ENCODE data around the gene RXRA. TPM values are rescaled to one million over a fixed set of nuclear protein-coding genes. Genes with fewer than 3 reads are reported as not detected.

RXRA gene
- total RNA-seq, 2 donors from 2014 or later: 68.2 to 72.0 TPM

DNA sequence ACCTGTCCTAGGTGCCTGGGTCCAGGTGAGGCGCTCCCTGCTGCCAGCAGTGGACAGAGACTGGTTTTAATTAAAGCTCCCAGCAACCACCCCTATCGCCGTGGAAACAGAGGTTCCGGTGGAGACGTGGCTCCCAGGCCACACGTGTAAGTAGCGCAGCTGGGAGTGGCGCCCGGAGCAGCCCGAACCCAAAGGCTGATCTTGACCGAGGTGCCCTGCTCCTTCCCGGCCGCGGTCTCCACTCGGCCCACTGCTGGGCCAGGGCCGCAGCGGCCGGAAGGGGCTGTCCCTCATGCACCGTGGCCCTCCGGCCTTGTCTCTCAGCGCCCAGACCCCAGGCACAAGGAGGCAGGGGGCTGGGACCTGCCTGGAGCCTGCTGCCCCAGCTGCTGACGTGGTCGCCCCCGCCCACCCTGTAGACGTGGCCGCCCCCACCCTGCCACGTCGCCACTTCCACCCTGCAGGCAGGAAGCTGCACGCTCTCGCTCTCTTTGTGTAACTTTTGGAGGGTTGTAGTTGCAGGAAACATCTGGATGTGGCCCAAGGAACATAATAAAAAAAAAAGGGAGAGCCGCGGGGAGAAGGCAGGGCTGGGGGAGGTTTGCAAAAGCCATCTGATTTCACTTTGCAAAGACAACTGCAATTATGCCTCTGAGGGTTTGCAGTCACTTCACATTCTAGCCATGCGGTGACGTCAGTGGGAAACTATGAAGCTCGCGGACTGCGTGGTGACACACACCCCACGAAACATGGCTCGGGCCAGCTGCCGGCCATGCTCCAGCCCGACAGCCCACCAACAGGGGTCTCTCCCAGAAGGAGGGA is 129.9 kb downstream of the RXRA start:
- intact Hi-C loops (cut with DNase I): no loop called here

DNA sequence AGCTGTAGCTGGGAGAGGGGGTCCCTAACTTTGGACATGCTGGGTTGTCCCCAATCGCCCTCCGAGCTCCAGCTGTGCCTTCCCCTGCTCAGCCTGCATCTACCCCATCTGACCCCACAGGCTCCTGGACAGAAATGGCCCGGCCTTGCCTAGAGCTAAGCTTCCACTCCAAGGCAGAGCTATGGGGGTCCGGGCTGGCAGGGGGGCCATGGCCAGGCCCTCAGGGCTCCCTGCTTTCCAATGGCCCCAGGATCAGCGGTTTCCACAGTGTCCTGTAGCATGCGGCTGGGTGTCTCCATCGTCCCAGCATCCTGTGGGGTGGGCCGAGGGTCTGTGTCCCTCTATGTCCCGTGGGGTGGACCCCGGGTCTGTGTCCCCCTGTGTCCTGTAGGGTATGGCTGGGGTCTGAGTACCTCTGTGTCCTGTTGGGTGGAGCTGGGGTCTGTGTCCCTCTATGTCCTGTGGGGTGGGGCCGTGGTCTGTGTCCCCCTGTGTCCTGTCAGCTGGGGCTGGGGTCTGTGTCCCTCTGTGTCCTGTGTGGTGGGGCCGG is 130.6 kb downstream of the RXRA start:
- Histone ChIP-seq H3K36me3 (no peaks in the 10 kb centered on the region), H3K4me1 (peaks cover 15% of the 10 kb centered on the region), H3K9ac (ENCODE audit: low read depth in 2 of 2, low read length in 2 of 2) (peak overlapping the region; percentile 41 to 71), H3K27me3 (no peaks in the 10 kb centered on the region), H3K27ac (peak overlapping the region; percentile 92), H3K4me3 (peak overlapping the region; percentile 28), H3K9me3 (no peaks in the 10 kb centered on the region)
- no peak for DNase-seq
- intact Hi-C loops (cut with DNase I): no loop called here
- TF ChIP-seq, protein P1, sequence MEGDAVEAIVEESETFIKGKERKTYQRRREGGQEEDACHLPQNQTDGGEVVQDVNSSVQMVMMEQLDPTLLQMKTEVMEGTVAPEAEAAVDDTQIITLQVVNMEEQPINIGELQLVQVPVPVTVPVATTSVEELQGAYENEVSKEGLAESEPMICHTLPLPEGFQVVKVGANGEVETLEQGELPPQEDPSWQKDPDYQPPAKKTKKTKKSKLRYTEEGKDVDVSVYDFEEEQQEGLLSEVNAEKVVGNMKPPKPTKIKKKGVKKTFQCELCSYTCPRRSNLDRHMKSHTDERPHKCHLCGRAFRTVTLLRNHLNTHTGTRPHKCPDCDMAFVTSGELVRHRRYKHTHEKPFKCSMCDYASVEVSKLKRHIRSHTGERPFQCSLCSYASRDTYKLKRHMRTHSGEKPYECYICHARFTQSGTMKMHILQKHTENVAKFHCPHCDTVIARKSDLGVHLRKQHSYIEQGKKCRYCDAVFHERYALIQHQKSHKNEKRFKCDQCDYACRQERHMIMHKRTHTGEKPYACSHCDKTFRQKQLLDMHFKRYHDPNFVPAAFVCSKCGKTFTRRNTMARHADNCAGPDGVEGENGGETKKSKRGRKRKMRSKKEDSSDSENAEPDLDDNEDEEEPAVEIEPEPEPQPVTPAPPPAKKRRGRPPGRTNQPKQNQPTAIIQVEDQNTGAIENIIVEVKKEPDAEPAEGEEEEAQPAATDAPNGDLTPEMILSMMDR (IDR thresholded peaks at IDR 0.05): no peak

More for the DNA sequence above, 129.9 kb downstream of the RXRA start:
- Histone ChIP-seq H3K27ac (peak overlapping the region; percentile 92), H3K27me3 (no peaks in the 10 kb centered on the region), H3K36me3 (no peaks in the 10 kb centered on the region), H3K9me3 (no peaks in the 10 kb centered on the region), H3K9ac (ENCODE audit: low read depth in 2 of 2, low read length in 2 of 2) (peak overlapping the region; percentile 67 to 71), H3K4me1 (peaks cover 15% of the 10 kb centered on the region), H3K4me3 (peak overlapping the region; percentile 28)
- peak; percentile 73 for DNase-seq
- TF ChIP-seq, protein P1 (IDR thresholded peaks at IDR 0.05): no peak

DNA sequence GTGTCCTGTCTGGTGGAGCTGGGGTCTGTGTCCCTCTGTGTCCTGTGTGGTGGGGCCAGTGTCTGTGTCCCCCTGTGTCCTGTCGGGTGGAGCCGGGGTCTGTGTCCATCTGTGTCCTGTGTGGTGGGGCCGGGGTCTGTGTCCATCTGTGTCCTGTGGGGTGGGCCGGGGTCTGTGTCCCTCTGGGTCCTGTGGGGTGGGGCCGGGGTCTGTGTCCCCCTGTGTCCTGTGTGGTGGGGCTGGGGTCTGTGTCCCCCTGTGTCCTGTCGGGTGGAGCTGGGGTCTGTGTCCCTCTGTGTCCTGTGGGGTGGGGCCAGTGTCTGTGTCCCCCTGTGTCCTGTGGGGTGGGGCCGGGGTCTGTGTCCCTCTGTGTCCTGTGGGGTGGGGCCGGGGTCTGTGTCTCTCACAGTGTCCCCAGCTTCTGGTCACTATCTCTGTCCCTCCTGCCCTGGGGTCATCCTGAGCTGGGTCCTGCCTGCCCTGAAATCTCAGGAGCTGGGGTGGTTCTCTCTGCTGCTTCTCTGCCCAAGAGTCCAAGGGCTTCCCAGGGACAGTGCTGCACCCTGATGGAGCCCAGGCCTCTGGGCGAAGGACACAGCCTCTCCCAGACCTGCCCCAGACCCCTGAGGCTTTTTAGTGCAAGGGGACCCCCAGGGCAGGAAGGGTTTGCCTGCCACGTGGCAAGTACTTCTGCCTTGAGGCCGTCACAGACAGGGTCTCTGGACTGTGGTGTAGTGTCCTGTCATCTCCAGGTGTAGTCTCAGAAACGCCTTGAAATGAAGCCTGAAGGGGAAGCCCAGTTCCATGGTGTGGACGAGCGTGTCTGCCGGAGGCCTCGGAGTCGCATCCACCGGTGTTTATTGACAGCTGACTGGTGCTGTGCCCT is 131.3 kb downstream of the RXRA start:
- DNase-seq: no peak
- no peaks in the 10 kb centered on the region for H3K9me3 ChIP-seq
- peak overlapping the region; percentile 18 for H3K27ac ChIP-seq
- H3K4me3 ChIP-seq: no peak overlapping the region
- intact Hi-C loops (cut with DNase I): no loop called here
- TF ChIP-seq, protein P1 (IDR thresholded peaks at IDR 0.05): no peak
- H3K9ac ChIP-seq (ENCODE audit: low read depth in 2 of 2, low read length in 2 of 2): peak overlapping the region; percentile 41 to 71
- no peaks in the 10 kb centered on the region for H3K27me3 ChIP-seq
- peaks cover 15% of the 10 kb centered on the region for H3K4me1 ChIP-seq
- no peaks in the 10 kb centered on the region for H3K36me3 ChIP-seq

DNA sequence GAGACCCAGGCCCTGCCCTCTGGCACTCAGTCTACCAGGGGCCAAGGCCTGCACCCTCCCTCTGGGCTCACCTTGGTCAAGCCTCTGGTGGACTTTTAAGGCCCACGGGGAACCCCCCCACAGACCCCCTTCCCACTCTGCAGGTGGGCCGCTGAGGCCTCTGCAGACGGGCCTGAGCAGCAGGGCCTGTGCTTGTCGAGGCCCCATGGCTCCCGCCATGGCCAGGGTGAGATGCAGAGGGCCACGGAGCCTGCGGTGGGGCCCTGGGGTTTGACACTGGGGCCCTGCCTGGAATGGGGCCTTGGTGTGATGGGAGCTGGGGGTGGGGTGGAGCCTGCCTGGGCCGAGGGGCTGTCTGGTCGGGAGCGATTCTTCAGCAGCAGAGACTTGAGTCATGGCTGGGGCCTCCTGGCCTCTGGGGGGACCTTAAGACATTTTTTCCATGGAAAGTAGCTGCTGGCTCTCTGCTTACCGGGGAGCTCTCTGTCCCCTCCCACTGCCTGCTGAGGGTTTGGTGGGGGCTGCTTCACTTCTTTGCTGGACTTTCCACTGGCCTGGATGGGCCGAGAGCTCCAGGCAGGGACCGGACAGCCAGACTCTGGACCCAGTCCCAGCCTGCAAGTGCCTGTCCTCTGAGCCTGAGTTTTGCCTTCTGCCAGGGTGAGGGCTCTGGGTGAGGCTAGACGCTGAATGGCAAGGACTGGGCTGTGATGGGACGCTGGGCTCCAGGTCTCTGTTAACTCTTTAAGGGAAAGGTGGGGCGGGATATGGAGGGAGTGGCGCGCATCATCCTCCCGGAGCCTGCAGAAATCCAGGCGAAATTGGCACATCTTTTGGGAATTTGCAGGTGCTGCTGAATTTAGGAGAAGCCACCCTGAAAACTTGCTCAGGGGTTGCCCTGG is 132.2 kb downstream of the RXRA start:
- no peak overlapping the region for H3K27ac ChIP-seq
- DNase-seq: no peak
- no peaks in the 10 kb centered on the region for H3K27me3 ChIP-seq
- H3K4me1 ChIP-seq: peaks cover 15% of the 10 kb centered on the region
- H3K36me3 ChIP-seq: no peaks in the 10 kb centered on the region
- intact Hi-C loops (cut with DNase I): no loop called here
- no peak overlapping the region for H3K4me3 ChIP-seq
- H3K9me3 ChIP-seq: no peaks in the 10 kb centered on the region
- TF ChIP-seq, protein P1 (IDR thresholded peaks at IDR 0.05): no peak
- peak overlapping the region in 1 of 2 donors; percentile 2 for H3K9ac ChIP-seq (ENCODE audit: low read depth in 2 of 2, low read length in 2 of 2)
